MM.1S (cell line): Measurements from ENCODE around the gene GNPTAB.
"Not testable (repeated sequence)": the region's sequence is repeated elsewhere in the genome, so short reads cannot be mapped to it uniquely, and the experiment has no call there.

Experiments used
- DNase-seq: peaks from one replicate; pipeline ENCODE4 v3.0.0-alpha.2; 2015
- H2AFZ ChIP-seq: fragments of 300-600 bp; sonication (generic); 2 replicates; pipeline ENCODE4 v1.6.0; 2016; ENCODE audit warnings: antibody characterized with exemption, low read length
- H3F3A ChIP-seq: fragments of 300-600 bp; sonication (generic); 2 replicates; pipeline ENCODE4 v1.6.1; 2016; ENCODE audit warnings: mild to moderate bottlenecking, antibody characterized with exemption, low read length, moderate library complexity, mixed read lengths; ENCODE audit not compliant: insufficient read depth
- H3K27ac ChIP-seq: fragments of 300-600 bp; sonication (generic); 2 replicates; pipeline ENCODE4 v1.5.1; 2016; ENCODE audit warnings: mild to moderate bottlenecking, low read length
- H3K27me3 ChIP-seq: fragments of 300-600 bp; sonication (generic); replicated peaks from 2 replicates; pipeline ENCODE4 v1.6.0; 2016; ENCODE audit warnings: low read length; ENCODE audit not compliant: insufficient read depth
- H3K36me3 ChIP-seq: fragments of 300-600 bp; sonication (generic); replicated peaks from 2 replicates; pipeline ENCODE4 v1.6.1; 2016; ENCODE audit warnings: mild to moderate bottlenecking, low read length, mixed read lengths; ENCODE audit not compliant: insufficient read depth
- H3K4me1 ChIP-seq: fragments of 300-600 bp; sonication (generic); 2 replicates; pipeline ENCODE4 v1.6.1; 2016; ENCODE audit warnings: low read length, mixed read lengths
- H3K4me2 ChIP-seq: fragments of 300-600 bp; sonication (generic); 2 replicates; pipeline ENCODE4 v1.6.0; 2016; ENCODE audit warnings: low read depth, low read length
- H3K4me3 ChIP-seq: fragments of 300-600 bp; sonication (generic); 2 replicates; pipeline ENCODE4 v1.5.1; 2016; ENCODE audit warnings: low read length, mixed read lengths
- H3K79me2 ChIP-seq: fragments of 300-600 bp; sonication (generic); 2 replicates; pipeline ENCODE4 v1.6.1; 2016; ENCODE audit warnings: mixed run types, low read length, mixed read lengths
- H3K9ac ChIP-seq: fragments of 300-600 bp; sonication (generic); 2 replicates; pipeline ENCODE4 v1.6.1; 2016; ENCODE audit warnings: low read length, mixed read lengths
- H3K9me2 ChIP-seq: fragments of 300-600 bp; sonication (generic); replicated peaks from 2 replicates; pipeline ENCODE4 v1.6.1; 2016; ENCODE audit warnings: mild to moderate bottlenecking, low read length, mixed read lengths; ENCODE audit not compliant: insufficient read depth
- H3K9me3 ChIP-seq: fragments of 300-600 bp; sonication (generic); replicated peaks from 2 replicates; pipeline ENCODE4 v1.6.1; 2016; ENCODE audit warnings: mild to moderate bottlenecking, low read length, mixed read lengths; ENCODE audit not compliant: insufficient read depth
- H4K20me1 ChIP-seq: fragments of 300-600 bp; sonication (generic); 2 replicates; pipeline ENCODE4 v1.6.1; 2016; ENCODE audit warnings: mild to moderate bottlenecking, low read length, moderate library complexity, mixed read lengths; ENCODE audit not compliant: insufficient read depth
- CTCF ChIP-seq: fragments of 300-600 bp; sonication (generic); IDR thresholded peaks from 2 replicates; pipeline ENCODE4 v1.5.1; 2016; ENCODE audit warnings: antibody characterized with exemption, low read length, mixed read lengths
- EZH2 ChIP-seq: fragments of 300-600 bp; sonication (generic); optimal IDR thresholded peaks from 2 replicates; pipeline ENCODE3; 2017; ENCODE audit warnings: low read depth, mild to moderate bottlenecking, antibody characterized with exemption, low read length, mixed read lengths
- EZH2phosphoT487 ChIP-seq: fragments of 300-600 bp; sonication (generic); IDR thresholded peaks from 2 replicates; pipeline ENCODE4 v1.6.1; 2018; ENCODE audit warnings: antibody characterized with exemption, low read length

Gene GNPTAB

DNA sequence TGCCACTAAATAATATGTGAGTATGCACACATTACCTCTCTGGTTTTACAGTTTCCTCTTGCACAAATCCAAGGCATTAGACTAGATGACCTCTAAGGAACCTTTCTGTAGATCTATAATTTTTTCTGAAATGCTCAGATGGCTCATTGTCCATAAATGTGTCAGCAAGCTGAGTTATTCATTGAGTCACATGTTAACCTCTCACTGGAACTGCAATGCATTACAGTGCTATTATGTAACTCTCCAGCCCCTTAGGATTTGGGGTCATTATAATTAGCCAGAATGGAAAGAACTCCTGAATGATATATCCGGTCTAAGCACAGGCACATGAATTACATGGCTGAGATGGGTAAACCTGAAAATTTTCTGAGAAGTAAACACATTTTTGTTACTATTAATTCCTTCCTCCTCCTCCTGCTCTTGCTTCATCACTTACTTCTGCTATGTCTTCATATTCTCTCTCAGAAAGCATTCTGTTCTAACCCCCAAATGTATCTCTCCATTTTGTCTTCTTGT is 26.3 kb upstream of the GNPTAB start:
- no peak for TF ChIP-seq EZH2
- no peak for TF ChIP-seq CTCF
- TF ChIP-seq EZH2phosphoT487 = no peak
- H3K9ac ChIP-seq = no peak overlapping the region
- no peaks in the 10 kb centered on the region for H3K4me1 ChIP-seq
- H3K36me3 ChIP-seq = no peaks in the 10 kb centered on the region
- H4K20me1 ChIP-seq = no peaks in the 10 kb centered on the region
- H2AFZ ChIP-seq = no peak overlapping the region
- H3K4me2 ChIP-seq = no peak overlapping the region
- H3K4me3 ChIP-seq = no peak overlapping the region
- no peaks in the 10 kb centered on the region for H3K79me2 ChIP-seq
- no peak overlapping the region for H3K27ac ChIP-seq
- no peaks in the 10 kb centered on the region for H3K9me2 ChIP-seq
- H3K9me3 ChIP-seq = no peaks in the 10 kb centered on the region
- no peaks in the 10 kb centered on the region for H3F3A ChIP-seq
- H3K27me3 ChIP-seq = no peaks in the 10 kb centered on the region
- DNase-seq = no peak

- H3K27me3 ChIP-seq, H2AFZ ChIP-seq, H3K9me3 ChIP-seq, H3K9me2 ChIP-seq, H3K9ac ChIP-seq, H3K4me1 ChIP-seq, H3K4me2 ChIP-seq, DNase-seq, H3K79me2 ChIP-seq, H3K27ac ChIP-seq, H3K4me3 ChIP-seq, H3F3A ChIP-seq, H3K36me3 ChIP-seq, H4K20me1 ChIP-seq: not testable (repeated sequence)
These were observed 25.9 kb upstream of the GNPTAB start for GRCh38 chr12:101856614-101857013.

DNA sequence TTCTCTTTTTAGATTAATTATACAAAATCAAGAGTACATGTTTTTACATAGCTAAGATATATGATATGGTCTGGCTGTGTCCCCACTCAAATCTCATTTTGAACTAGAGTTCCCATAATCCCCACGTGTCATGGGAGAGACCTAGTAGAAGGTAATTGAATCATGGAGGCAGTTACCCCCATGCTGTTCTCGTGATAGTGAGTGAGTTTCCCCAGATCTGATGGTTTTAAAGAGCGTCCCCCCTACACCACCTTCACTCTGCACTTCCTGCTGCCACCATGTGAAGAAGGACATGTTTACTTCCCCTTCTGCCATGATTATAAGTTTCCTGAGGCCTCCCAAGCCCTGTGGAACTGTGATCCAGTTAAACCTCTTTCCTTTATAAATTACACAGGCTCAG is 25.2 kb upstream of the GNPTAB start:
- TF ChIP-seq EZH2phosphoT487 (no peak), CTCF (no peak), EZH2 (no peak)
- Histone ChIP-seq H3K4me3 (no peak overlapping the region), H3K79me2 (no peaks in the 10 kb centered on the region), H3K9me3 (no peaks in the 10 kb centered on the region), H4K20me1 (no peaks in the 10 kb centered on the region), H3K9ac (no peak overlapping the region), H2AFZ (no peak overlapping the region), H3K4me2 (no peak overlapping the region), H3K27ac (no peak overlapping the region), H3K36me3 (no peaks in the 10 kb centered on the region), H3K27me3 (no peaks in the 10 kb centered on the region), H3K4me1 (no peaks in the 10 kb centered on the region), H3F3A (no peaks in the 10 kb centered on the region), H3K9me2 (no peaks in the 10 kb centered on the region)
- no peak for DNase-seq

- Histone ChIP-seq H3K4me2 (no peak overlapping the region), H3K36me3 (no peaks in the 10 kb centered on the region), H2AFZ (no peak overlapping the region), H3K9ac (no peak overlapping the region), H3F3A (no peaks in the 10 kb centered on the region), H3K4me1 (no peaks in the 10 kb centered on the region), H3K4me3 (no peak overlapping the region), H3K27ac (no peak overlapping the region), H3K9me2 (no peaks in the 10 kb centered on the region), H4K20me1 (no peaks in the 10 kb centered on the region), H3K9me3 (no peaks in the 10 kb centered on the region), H3K79me2 (no peaks in the 10 kb centered on the region), H3K27me3 (no peaks in the 10 kb centered on the region)
- no peak for DNase-seq
- TF ChIP-seq CTCF = no peak
- no peak for TF ChIP-seq EZH2
- no peak for TF ChIP-seq EZH2phosphoT487
These were observed 24.7 kb upstream of the GNPTAB start for GRCh38 chr12:101855364-101855884.
